DND-41 (cell line): ENCODE measurements around the gene SCPEP1.

Experiments used
- ATAC-seq: fragments of 200-7000 bp; cut with Tn5 transposase; 3 replicates; pipeline ENCODE4 v1.9.1; 2021; ENCODE audit warnings: low read depth; ENCODE audit not compliant: insufficient read depth
- DNase-seq: peaks from one replicate; pipeline ENCODE4 v3.0.0-alpha.2; 2020
- H2AFZ ChIP-seq: 2 replicates; pipeline ENCODE4 v1.6.0; 2012; ENCODE audit warnings: low read depth, low read length
- H3K27ac ChIP-seq: 2 replicates; pipeline ENCODE4 v1.5.1; 2012; ENCODE audit warnings: low read length, inconsistent platforms
- H3K27me3 ChIP-seq: fragments of 200-600 bp; sonication (generic); 2 replicates; pipeline ENCODE4 v1.6.0; 2012; ENCODE audit warnings: low read length, mild to moderate bottlenecking, inconsistent platforms; ENCODE audit not compliant: insufficient read depth, poor library complexity
- H3K36me3 ChIP-seq: 2 replicates; pipeline ENCODE4 v1.5.1; 2012; ENCODE audit warnings: low read length, inconsistent platforms; ENCODE audit not compliant: insufficient read depth
- H3K4me1 ChIP-seq: 2 replicates; pipeline ENCODE4 v1.5.1; 2012; ENCODE audit warnings: mild to moderate bottlenecking, low read length; ENCODE audit not compliant: insufficient read depth
- H3K4me2 ChIP-seq: 2 replicates; pipeline ENCODE4 v1.6.0; 2012; ENCODE audit warnings: mild to moderate bottlenecking, moderate library complexity, low read length, inconsistent platforms; ENCODE audit not compliant: insufficient read depth
- H3K4me3 ChIP-seq, 2 experiments: fragments of 200-600 bp in 1 of 2; shearing (Covaris generic) in 1 of 2; 2 replicates each; pipeline ENCODE4 v1.5.1; 2012 to 2016; ENCODE audit warnings: inconsistent platforms in 2 of 2, low read length in 2 of 2, mild to moderate bottlenecking in 2 of 2, low read depth in 1 of 2, moderate library complexity in 1 of 2
- H3K79me2 ChIP-seq: 2 replicates; pipeline ENCODE4 v1.6.0; 2012; ENCODE audit warnings: low read length, inconsistent platforms; ENCODE audit not compliant: insufficient read depth
- H3K9ac ChIP-seq: 2 replicates; pipeline ENCODE4 v1.6.0; 2012; ENCODE audit warnings: low read depth, mild to moderate bottlenecking, inconsistent platforms, low read length, moderate library complexity
- H3K9me3 ChIP-seq: 2 replicates; pipeline ENCODE4 v1.5.1; 2012; ENCODE audit warnings: low read length, moderate library complexity, mild to moderate bottlenecking, inconsistent platforms; ENCODE audit not compliant: insufficient read depth, severe bottlenecking
- H4K20me1 ChIP-seq: 2 replicates; pipeline ENCODE4 v1.6.0; 2012; ENCODE audit warnings: low read length; ENCODE audit not compliant: insufficient read depth
- CTCF ChIP-seq: IDR thresholded peaks from 2 replicates; pipeline ENCODE4 v1.5.1; 2012; ENCODE audit warnings: borderline replicate concordance, low read length, moderate library complexity, mild to moderate bottlenecking; ENCODE audit not compliant: poor library complexity, severe bottlenecking; ENCODE audit errors: extremely low read depth
- EZH2 ChIP-seq: IDR thresholded peaks from 3 replicates; pipeline ENCODE4 v1.6.1; 2012; ENCODE audit warnings: borderline replicate concordance, low read depth, mild to moderate bottlenecking, moderate library complexity, low read length, inconsistent platforms; ENCODE audit not compliant: severe bottlenecking

Gene SCPEP1

GRCh38 chr17:56972111-56972730 lies 5.7 kb upstream of the SCPEP1 start:
- no peak overlapping the region for H3K27ac ChIP-seq
- peaks cover 5% of the 10 kb centered on the region for H3K27me3 ChIP-seq
- H3K4me2 ChIP-seq: no peak overlapping the region
- no peaks in the 10 kb centered on the region for H3K79me2 ChIP-seq
- no peak overlapping the region for H2AFZ ChIP-seq
- DNase-seq (no peak), ATAC-seq (no peak)
- no peak overlapping the region for H3K4me3 ChIP-seq
- H3K9ac ChIP-seq: no peak overlapping the region
- peaks cover 7% of the 10 kb centered on the region for H3K9me3 ChIP-seq
- H3K4me1 ChIP-seq: peaks cover 5% of the 10 kb centered on the region
- H4K20me1 ChIP-seq: no peaks in the 10 kb centered on the region
- H3K36me3 ChIP-seq: no peaks in the 10 kb centered on the region
- TF ChIP-seq CTCF: no peak
- no peak for TF ChIP-seq EZH2

- peaks cover 7% of the 10 kb centered on the region for H3K9me3 ChIP-seq
- no peak overlapping the region for H3K4me3 ChIP-seq
- H3K79me2 ChIP-seq: no peaks in the 10 kb centered on the region
- peaks cover 5% of the 10 kb centered on the region for H3K27me3 ChIP-seq
- ATAC-seq (no peak), DNase-seq (no peak)
- no peaks in the 10 kb centered on the region for H4K20me1 ChIP-seq
- no peaks in the 10 kb centered on the region for H3K36me3 ChIP-seq
- H3K4me1 ChIP-seq: peaks cover 14% of the 10 kb centered on the region
- no peak overlapping the region for H3K9ac ChIP-seq
- H2AFZ ChIP-seq: no peak overlapping the region
- no peak overlapping the region for H3K4me2 ChIP-seq
- no peak overlapping the region for H3K27ac ChIP-seq
- TF ChIP-seq CTCF: no peak
- TF ChIP-seq EZH2: no peak
These were observed 4.4 kb upstream of the SCPEP1 start for GRCh38 chr17:56973520-56973919.

GRCh38 chr17:56974055-56974454 lies 3.9 kb upstream of the SCPEP1 start:
- no peak overlapping the region for H3K4me3 ChIP-seq
- no peak overlapping the region for H3K9ac ChIP-seq
- peaks cover 19% of the 10 kb centered on the region for H3K4me1 ChIP-seq
- ATAC-seq (no peak), DNase-seq (no peak)
- no peaks in the 10 kb centered on the region for H4K20me1 ChIP-seq
- H3K27ac ChIP-seq: no peak overlapping the region
- H3K4me2 ChIP-seq: no peak overlapping the region
- no peaks in the 10 kb centered on the region for H3K79me2 ChIP-seq
- peaks cover 5% of the 10 kb centered on the region for H3K27me3 ChIP-seq
- no peak for TF ChIP-seq CTCF
- no peak for TF ChIP-seq EZH2
- no peaks in the 10 kb centered on the region for H3K36me3 ChIP-seq
- peaks cover 7% of the 10 kb centered on the region for H3K9me3 ChIP-seq
- no peak overlapping the region for H2AFZ ChIP-seq

GRCh38 chr17:56975656-56976055 lies 2.3 kb upstream of the SCPEP1 start:
- H2AFZ ChIP-seq: no peak overlapping the region
- H4K20me1 ChIP-seq: no peaks in the 10 kb centered on the region

More at GRCh38 chr17:56975656-56976055, 2.3 kb upstream of the SCPEP1 start:
- no peak for DNase-seq
- Histone ChIP-seq H3K4me1 (peaks cover 29% of the 10 kb centered on the region), H3K9me3 (peaks cover 7% of the 10 kb centered on the region), H3K27ac (no peak overlapping the region), H3K79me2 (no peaks in the 10 kb centered on the region; the same call in 1 of the 2 replicates), H3K36me3 (no peaks in the 10 kb centered on the region), H3K9ac (no peak overlapping the region), H3K4me2 (no peak overlapping the region), H3K27me3 (peaks cover 5% of the 10 kb centered on the region), H3K4me3 (no peak overlapping the region)
- TF ChIP-seq CTCF: no peak
- no peak for TF ChIP-seq EZH2
- ATAC-seq: no peak
